GM19023 (cell line): ENCODE results near the gene TMEM234.

Experiments used
- ATAC-seq: cut with Tn5 transposase; IDR thresholded peaks from one replicate; pipeline ENCODE4 v1.9.1; 2021; ENCODE audit warnings: mild to moderate bottlenecking, moderate library complexity; ENCODE audit not compliant: unreplicated experiment

The TMEM234 gene

GRCh38 chr1:32201011-32201855, 20.9 kb downstream of the TMEM234 start:
- no peak for ATAC-seq

GRCh38 chr1:32200226-32201010, 21.7 kb downstream of the TMEM234 start, which contains the start of gene CCDC28B:
TSS of gene CCDC28B (plus strand) at chr1:32200595. CDS start at chr1:32201936, 1,341 bp downstream.
- no peak for ATAC-seq

GRCh38 chr1:32199717-32200072, 22.5 kb downstream of the TMEM234 start:
- ATAC-seq: no peak

- no peak for ATAC-seq
Measured at GRCh38 chr1:32199043-32199716, 23.0 kb downstream of the TMEM234 start.

GRCh38 chr1:32198237-32199042, 23.7 kb downstream of the TMEM234 start:
- ATAC-seq: no peak

- no peak for ATAC-seq
Measured at GRCh38 chr1:32197837-32198236, 24.3 kb downstream of the TMEM234 start.

GRCh38 chr1:32197074-32197473, 25.1 kb downstream of the TMEM234 start:
- no peak for ATAC-seq

- ATAC-seq: no peak
Measured at GRCh38 chr1:32195972-32196823, 26.0 kb downstream of the TMEM234 start.

GRCh38 chr1:32195531-32195930, 26.6 kb downstream of the TMEM234 start:
- no peak for ATAC-seq

- no peak for ATAC-seq
Measured at GRCh38 chr1:32194984-32195383, 27.2 kb downstream of the TMEM234 start.

- no peak for ATAC-seq
Measured at GRCh38 chr1:32192220-32192948, 29.8 kb downstream of the TMEM234 start.

- ATAC-seq: no peak
Measured at GRCh38 chr1:32187850-32188249, 34.3 kb downstream of the TMEM234 start.

- ATAC-seq: no peak
Measured at GRCh38 chr1:32186491-32186890, 35.7 kb downstream of the TMEM234 start.

GRCh38 chr1:32186077-32186476, 36.1 kb downstream of the TMEM234 start:
- ATAC-seq: no peak

- no peak for ATAC-seq
Measured at GRCh38 chr1:32184650-32185049, 37.5 kb downstream of the TMEM234 start.

- no peak for ATAC-seq
Measured at GRCh38 chr1:32182060-32182459, 40.1 kb downstream of the TMEM234 start.

GRCh38 chr1:32181563-32181962, 40.6 kb downstream of the TMEM234 start:
- ATAC-seq: no peak

GRCh38 chr1:32181065-32181464, 41.1 kb downstream of the TMEM234 start:
- ATAC-seq: no peak
